Esophagus muscularis mucosa (tissue), 4 donors: ENCODE data around the gene ABHD16A.

Experiments used
- CTCF ChIP-seq, 3 experiments: fragments of 200-600 bp in 2 of 3; fragments of 450-650 bp in 1 of 3; sonication (generic) in 2 of 3; IDR thresholded peaks; one replicate each; pipeline ENCODE4 v1.5.1; 2017 to 2019; ENCODE audit warnings: antibody characterized with exemption in 3 of 3, mild to moderate bottlenecking in 2 of 3, moderate library complexity in 1 of 3
- EP300 ChIP-seq: sonication (generic); formaldehyde crosslinking; IDR thresholded peaks from one replicate; pipeline ENCODE4 v1.6.1; 2017; ENCODE audit warnings: antibody characterized with exemption
- POLR2A ChIP-seq: fragments of 450-650 bp; IDR thresholded peaks from one replicate; pipeline ENCODE4 v1.6.1; 2017; ENCODE audit warnings: antibody characterized with exemption, moderate library complexity, mild to moderate bottlenecking, low read depth
- POLR2AphosphoS5 ChIP-seq, 2 donors: sonication (generic); formaldehyde crosslinking; IDR thresholded peaks; one replicate each; pipeline ENCODE4 v1.6.1; 2017; ENCODE audit warnings: antibody characterized with exemption in 2 of 2

GRCh38 chr6:31676904-31677303 lies 26.2 kb downstream of the ABHD16A start:
- TF ChIP-seq EP300 (no peak), POLR2A (no peak), CTCF (IDR thresholded peaks at IDR 0.05) (no peak), POLR2AphosphoS5 (IDR thresholded peaks at IDR 0.05) (no peak)
